ENCODE data around the gene DNALI1.
"Not testable (repeated sequence)": the region's sequence is repeated elsewhere in the genome, so short reads cannot be mapped to it uniquely, and the experiment has no call there.

Gene DNALI1

DNA sequence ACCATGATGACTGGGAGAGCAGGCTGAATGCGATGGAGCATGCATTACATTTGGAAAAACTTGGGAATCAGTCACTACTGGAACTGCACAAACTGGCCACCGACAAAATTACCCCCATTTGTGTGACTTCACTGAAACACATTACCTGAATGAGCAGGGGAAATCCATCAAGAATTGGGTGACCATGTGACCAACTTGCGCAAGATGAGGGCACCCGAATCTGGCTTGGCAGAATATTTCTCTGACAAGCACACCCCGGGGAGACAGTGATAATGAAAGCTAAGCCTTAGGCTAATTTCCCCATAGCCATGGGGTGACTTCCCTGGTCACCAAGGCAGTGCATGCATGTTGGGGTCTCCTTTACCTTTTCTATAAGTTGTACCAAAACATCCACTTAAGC lies 11.7 kb upstream of the DNALI1 start:
- no peak overlapping the region for H3K4me3 ChIP-seq (ENCODE audit: low read length)
- no peak for DNase-seq (ENCODE audit: low read depth)
- TF ChIP-seq, protein P1, sequence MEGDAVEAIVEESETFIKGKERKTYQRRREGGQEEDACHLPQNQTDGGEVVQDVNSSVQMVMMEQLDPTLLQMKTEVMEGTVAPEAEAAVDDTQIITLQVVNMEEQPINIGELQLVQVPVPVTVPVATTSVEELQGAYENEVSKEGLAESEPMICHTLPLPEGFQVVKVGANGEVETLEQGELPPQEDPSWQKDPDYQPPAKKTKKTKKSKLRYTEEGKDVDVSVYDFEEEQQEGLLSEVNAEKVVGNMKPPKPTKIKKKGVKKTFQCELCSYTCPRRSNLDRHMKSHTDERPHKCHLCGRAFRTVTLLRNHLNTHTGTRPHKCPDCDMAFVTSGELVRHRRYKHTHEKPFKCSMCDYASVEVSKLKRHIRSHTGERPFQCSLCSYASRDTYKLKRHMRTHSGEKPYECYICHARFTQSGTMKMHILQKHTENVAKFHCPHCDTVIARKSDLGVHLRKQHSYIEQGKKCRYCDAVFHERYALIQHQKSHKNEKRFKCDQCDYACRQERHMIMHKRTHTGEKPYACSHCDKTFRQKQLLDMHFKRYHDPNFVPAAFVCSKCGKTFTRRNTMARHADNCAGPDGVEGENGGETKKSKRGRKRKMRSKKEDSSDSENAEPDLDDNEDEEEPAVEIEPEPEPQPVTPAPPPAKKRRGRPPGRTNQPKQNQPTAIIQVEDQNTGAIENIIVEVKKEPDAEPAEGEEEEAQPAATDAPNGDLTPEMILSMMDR (IDR thresholded peaks at IDR 0.05; ENCODE audit: insufficient read depth, low read depth, low read length, missing control alignments), result no peak

DNA sequence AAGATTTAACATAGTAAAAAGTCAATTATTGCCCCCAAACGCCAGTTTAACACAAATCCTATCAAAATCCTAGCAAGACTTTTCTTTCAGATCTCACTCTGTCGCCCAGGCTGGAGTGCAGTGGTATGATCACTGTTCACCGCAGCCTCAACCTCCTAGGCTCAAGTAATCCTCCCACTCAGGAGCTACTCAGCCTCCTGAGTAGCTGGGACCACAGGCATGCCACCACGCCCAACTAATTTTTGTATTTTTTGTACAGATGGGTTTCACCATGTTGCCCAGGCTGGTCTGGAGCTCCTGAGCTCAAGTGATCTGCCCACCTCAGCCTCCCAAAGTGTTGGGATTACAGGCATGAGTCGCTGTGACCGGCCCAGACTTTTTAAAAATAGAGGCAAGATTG lies 7.4 kb upstream of the DNALI1 start:
- TF ChIP-seq, protein P1 (IDR thresholded peaks at IDR 0.05; ENCODE audit: insufficient read depth, low read depth, low read length, missing control alignments), result no peak
- H3K4me3 ChIP-seq (ENCODE audit: low read length), result no peak overlapping the region
- DNase-seq (ENCODE audit: low read depth), result no peak

DNA sequence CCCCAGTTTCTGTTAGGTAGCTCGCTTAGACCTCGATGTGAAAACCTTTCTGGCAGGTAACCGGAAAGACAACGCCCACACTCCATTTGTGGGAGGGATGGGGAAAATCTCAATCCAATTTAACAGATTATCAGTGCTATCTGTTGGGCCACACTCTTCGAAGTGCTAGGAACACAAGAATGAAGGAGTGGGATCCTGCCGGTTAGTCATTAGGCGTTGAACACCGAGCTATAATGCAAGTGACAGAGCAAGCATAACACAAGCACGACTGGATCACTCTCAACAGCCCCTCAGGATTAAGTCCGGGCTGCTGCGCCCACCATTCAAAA lies 3.2 kb upstream of the DNALI1 start:
- TF ChIP-seq, protein P1 (IDR thresholded peaks at IDR 0.05; ENCODE audit: insufficient read depth, low read depth, low read length, missing control alignments), result no peak
- DNase-seq (ENCODE audit: low read depth), result no peak
- H3K4me3 ChIP-seq (ENCODE audit: low read length), result peak overlapping the region; percentile 100

DNA sequence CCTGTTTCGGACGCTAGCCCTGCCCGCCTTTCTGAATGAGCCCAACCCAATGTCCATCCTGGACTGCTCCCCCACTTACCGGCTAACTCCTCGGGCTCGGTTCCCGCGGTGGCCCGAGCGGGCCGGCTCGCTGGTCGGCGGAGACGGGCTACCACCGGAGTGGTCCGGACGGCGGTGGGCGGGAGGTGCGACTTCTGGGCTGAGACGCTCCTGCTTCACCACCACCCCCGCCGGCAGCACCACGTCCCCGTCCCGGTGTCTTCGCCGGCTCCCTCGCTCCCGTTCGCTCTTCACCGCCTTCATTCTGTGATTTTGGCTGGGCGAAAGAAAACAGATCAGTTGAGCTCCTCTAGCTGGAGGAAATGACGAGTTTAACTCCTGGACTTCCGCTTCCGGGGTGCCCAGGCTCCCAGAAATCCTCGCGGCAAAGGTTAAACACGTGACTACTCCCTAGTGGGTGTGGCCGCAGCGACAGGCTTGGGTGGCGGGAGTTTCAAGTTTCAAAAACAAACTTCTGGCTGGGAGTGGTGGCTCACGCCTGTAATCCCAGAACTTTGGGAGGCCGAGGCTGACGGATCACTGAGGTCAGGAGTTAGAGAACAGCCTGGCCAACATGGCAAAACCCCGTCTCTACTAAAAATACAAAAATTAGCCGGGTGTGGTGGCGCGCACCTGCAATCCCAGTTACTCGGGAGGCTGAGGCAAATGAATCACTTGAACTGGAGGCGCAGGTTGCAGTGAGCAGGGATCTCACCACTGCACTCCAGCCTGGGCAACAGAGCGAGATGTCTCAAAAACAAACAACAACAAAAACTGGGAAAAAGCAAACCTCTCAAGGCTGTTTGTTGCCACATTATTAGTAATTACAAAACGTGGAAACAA lies 2.6 kb upstream of the DNALI1 start, which contains the start of gene SNIP1:
SNIP1 (minus strand) TSS at position 367 of the 882 bp plus-strand sequence; CDS start at position 303, 64 bp downstream.
- H3K4me3 ChIP-seq (ENCODE audit: low read length), result peak within 1 kb of the TSS; percentile 100
- TF ChIP-seq, protein P1 (IDR thresholded peaks at IDR 0.05; ENCODE audit: insufficient read depth, low read depth, low read length, missing control alignments), result no peak
- DNase-seq (ENCODE audit: low read depth), result peak; percentile 94

DNA sequence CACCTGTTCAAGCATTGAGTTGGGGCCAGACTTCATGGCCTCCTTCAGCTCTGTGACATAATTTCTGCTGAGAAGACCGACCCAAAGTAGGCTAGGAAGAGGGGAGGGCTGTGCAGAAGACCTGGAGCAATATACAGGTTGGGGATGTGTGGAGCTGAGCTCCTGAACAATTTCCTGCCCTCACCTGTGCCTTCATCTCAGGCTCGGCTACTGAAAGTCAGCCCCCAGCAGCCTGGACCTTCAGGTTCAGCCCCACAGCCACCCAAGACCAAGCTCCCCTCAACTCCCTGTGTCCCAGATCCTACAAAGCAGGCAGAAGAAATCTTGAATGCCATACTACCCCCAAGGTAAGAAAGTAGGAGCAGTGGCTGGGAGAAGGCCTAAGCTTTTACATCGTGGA lies 662 bp downstream of the DNALI1 start:
- H3K4me3 ChIP-seq (ENCODE audit: low read length), result no peak overlapping the region
- TF ChIP-seq, protein P1 (IDR thresholded peaks at IDR 0.05; ENCODE audit: insufficient read depth, low read depth, low read length, missing control alignments), result no peak
- DNase-seq (ENCODE audit: low read depth), result no peak

DNA sequence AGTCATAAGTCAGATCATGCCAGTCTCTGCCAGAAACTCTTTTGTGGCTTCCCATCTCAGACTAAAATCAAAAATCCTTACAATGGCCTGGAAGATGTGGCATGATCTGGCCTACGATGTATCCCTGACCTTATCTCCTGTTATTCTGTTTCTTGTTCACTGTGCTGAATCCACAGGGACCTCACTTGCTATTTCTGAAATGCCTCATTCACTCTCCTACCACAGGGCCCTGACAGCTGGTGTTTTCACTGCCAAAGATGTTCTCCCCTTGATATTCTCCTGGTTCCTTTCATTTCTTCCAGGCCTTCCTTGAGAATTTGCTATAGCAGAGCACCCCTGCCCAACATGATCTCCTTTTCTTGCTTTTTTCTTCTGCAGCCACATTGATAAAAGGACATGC lies 1.7 kb downstream of the DNALI1 start:
- H3K4me3 ChIP-seq (ENCODE audit: low read length), result no peak overlapping the region
- TF ChIP-seq, protein P1 (IDR thresholded peaks at IDR 0.05; ENCODE audit: insufficient read depth, low read depth, low read length, missing control alignments), result no peak
- no peak for DNase-seq (ENCODE audit: low read depth)

DNA sequence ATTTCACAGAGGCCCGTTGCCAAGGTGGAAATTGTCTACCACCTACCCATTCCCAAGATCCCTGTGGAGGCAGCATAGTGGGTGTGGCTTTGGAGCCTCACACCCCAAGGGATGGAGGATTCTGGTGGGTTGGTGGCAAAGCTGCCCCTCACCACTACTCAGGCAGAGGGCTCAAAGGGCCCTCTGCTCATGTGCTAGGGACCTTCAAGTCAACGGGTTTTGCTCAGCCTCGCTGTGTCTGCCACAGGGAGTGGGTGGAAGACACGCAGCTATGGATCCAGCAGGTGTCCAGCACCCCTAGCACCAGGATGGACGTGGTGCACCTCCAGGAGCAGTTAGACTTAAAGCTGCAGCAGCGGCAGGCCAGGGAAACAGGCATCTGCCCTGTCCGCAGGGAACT lies 2.3 kb downstream of the DNALI1 start:
- no peak overlapping the region for H3K4me3 ChIP-seq (ENCODE audit: low read length)
- no peak for DNase-seq (ENCODE audit: low read depth)
- TF ChIP-seq, protein P1 (IDR thresholded peaks at IDR 0.05; ENCODE audit: insufficient read depth, low read depth, low read length, missing control alignments), result no peak

DNA sequence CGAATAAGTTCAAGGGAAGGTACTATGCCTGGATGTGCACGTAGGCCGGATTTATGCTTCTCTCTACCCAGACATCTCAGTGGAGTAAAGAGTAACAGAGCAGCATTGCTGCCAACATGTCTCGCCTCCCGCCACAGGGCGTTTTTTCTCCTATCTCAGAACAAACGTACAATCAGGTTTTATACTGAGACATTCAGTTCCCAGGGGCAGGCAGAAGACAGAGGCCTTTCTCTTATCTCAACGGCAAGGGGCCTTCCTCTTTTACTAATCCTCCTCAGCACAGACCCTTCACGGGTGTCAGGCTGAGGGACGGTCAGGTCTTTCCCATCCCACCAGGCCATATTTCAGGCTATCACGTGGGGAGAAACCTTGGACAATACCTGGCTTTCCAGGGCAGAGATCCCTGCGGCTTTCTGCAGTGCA lies 3.2 kb downstream of the DNALI1 start:
- not testable (repeated sequence) for DNase-seq (ENCODE audit: low read depth); H3K4me3 ChIP-seq (ENCODE audit: low read length)
